ENCODE results near the gene HAO1.
"Not testable (repeated sequence)": the region's sequence is repeated elsewhere in the genome, so short reads cannot be mapped to it uniquely, and the experiment has no call there.

HAO1 gene

DNA sequence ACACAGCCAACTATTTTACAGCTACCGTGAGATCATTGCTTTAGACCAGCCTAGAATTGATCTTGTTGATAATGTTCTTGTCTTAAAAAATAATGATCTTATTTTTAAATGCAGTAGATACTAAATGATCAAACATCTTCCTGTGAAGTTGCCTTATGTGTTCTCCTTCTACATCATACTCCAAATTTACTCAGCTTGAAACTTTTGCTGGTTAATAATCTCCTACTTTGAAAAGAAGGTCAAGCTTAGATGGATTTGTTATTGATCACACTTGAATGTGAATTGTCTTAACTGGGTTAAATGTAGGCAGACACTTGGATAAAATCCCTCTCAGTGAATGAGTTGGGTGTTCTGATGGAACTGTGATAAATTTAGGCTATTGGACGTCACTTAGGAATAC, 91.9 kb downstream of the HAO1 start:
- H3K27ac ChIP-seq: no peak overlapping the region
- DNase-seq (ENCODE audit: low spot score): no peak
- POLR2A ChIA-PET (ENCODE audit: low non-redundant PET): no interaction called here
- CTCF ChIA-PET: interaction anchor here (0.5 to 1.1 kb wide), 2 partner anchors 11 to 872 kb away, joined by 3 read pairs; no protein-coding TSS in a partner anchor
- TF ChIP-seq CTCF (conservative IDR thresholded peaks at IDR 0.05; ENCODE audit: low read depth): no peak

DNA sequence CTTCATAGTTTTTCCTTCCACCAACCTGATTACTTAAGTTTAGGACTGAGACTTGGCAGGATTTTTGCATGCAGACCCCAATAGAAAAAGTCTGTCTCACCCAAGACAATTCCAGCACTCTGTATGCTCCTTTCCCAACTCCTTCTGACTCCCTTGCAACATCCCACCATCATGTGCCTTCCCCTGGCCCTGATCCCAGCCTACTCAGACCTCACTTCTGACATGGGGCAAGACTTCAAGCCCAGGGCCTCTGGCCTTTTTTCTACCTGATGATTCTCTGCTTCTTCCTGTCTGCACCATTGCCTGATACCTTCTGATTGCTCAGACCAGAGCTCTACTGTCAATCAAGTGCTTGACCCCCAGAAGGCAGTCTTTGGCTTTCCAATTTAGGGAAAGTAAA, 96.6 kb downstream of the HAO1 start:
- POLR2A ChIA-PET (ENCODE audit: low non-redundant PET): no interaction called here
- CTCF ChIA-PET: interaction anchor here (0.9 kb wide), 1 partner anchor 8 kb away, joined by 3 read pairs; no protein-coding TSS in a partner anchor
- no peak for TF ChIP-seq CTCF (conservative IDR thresholded peaks at IDR 0.05; ENCODE audit: low read depth)
- DNase-seq (ENCODE audit: low spot score): no peak
- H3K27ac ChIP-seq: peak overlapping the region; percentile 34; the same call in 1 of the 2 replicates

DNA sequence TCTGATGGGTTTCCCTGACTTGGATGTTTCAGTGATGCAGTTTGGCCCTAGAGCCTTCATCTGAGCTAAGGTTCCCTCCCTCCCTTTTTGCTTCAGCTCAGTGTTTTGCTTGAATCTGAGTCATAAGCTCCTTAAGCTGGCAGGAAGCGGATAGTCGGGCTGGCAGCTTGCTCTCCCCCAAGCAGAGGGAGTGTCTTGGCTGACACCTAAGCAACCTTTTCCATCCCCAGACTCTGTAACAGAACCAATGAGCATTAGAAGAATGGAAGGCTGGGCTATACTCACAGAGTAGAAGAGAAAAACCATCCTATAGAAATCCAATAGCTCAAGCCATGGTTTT, 98.3 kb downstream of the HAO1 start:
- CTCF ChIA-PET: no interaction called here

GRCh38 chr20:7841291-7841970, 98.8 kb downstream of the HAO1 start:
- CTCF ChIA-PET: interaction anchor here (0.5 kb wide), 1 partner anchor 465 kb away, joined by 5 read pairs; no protein-coding TSS in a partner anchor
- H3K27ac ChIP-seq: peak overlapping the region; percentile 56; the same call in 1 of the 2 replicates
- TF ChIP-seq CTCF (conservative IDR thresholded peaks at IDR 0.05; ENCODE audit: low read depth): no peak
- DNase-seq (ENCODE audit: low spot score): peak; percentile 87
- POLR2A ChIA-PET (ENCODE audit: low non-redundant PET): no interaction called here

More for the DNA sequence above, 98.3 kb downstream of the HAO1 start:
- peak; percentile 84 for DNase-seq (ENCODE audit: low spot score)
- H3K27ac ChIP-seq: peak overlapping the region; percentile 56; the same call in 1 of the 2 replicates
- no peak for TF ChIP-seq CTCF (conservative IDR thresholded peaks at IDR 0.05; ENCODE audit: low read depth)
- POLR2A ChIA-PET (ENCODE audit: low non-redundant PET): no interaction called here

- H3K27ac ChIP-seq: no peak overlapping the region
- ChIA-PET CTCF (interaction anchor here (0.6 kb wide), 1 partner anchor 460 kb away, joined by 5 read pairs; no protein-coding TSS in a partner anchor), POLR2A (ENCODE audit: low non-redundant PET) (no interaction called here)
- DNase-seq (ENCODE audit: low spot score): no peak
- no peak for TF ChIP-seq CTCF (conservative IDR thresholded peaks at IDR 0.05; ENCODE audit: low read depth)
These were observed 104.2 kb downstream of the HAO1 start for GRCh38 chr20:7836076-7836475.

GRCh38 chr20:7834441-7834840, 105.8 kb downstream of the HAO1 start:
- CTCF ChIA-PET; POLR2A ChIA-PET (ENCODE audit: low non-redundant PET); DNase-seq (ENCODE audit: low spot score); H3K27ac ChIP-seq: not testable (repeated sequence)

Measured in RWPE1 (cell line).